Stimulated activated naive CD8-positive, alpha-beta T cell treated with anti-CD3 and anti-CD28 coated beads, Interleukin-15, amount 100 ng/mL, for 72 hours (primary cell): ENCODE data around the gene PADI2.

Experiments used
- ATAC-seq: fragments of 150-1000 bp; cut with Tn5 transposase; 2 replicates; pipeline ENCODE4 v1.10.0; 2021; ENCODE audit warnings: mild to moderate bottlenecking, moderate library complexity
- DNase-seq, 2 donors: peaks; one replicate each; pipeline ENCODE4 v3.0.0; 2021 to 2022
- H3K27ac Mint-ChIP-seq, 2 donors: one replicate each; pipeline ENCODE4 v1.8.0; 2022; ENCODE audit warnings: mild to moderate bottlenecking in 2 of 2, mixed read lengths in 2 of 2, moderate library complexity in 2 of 2
- H3K27me3 Mint-ChIP-seq: one replicate; pipeline ENCODE4 v1.8.0; 2022; ENCODE audit warnings: mixed read lengths
- H3K4me1 Mint-ChIP-seq: one replicate; pipeline ENCODE4 v1.8.0; 2022; ENCODE audit warnings: mild to moderate bottlenecking, mixed read lengths
- H3K4me3 Mint-ChIP-seq, 2 donors: one replicate each; pipeline ENCODE4 v1.8.0; 2022; ENCODE audit warnings: mild to moderate bottlenecking in 2 of 2, mixed read lengths in 2 of 2, moderate library complexity in 1 of 2
- H3K9me3 Mint-ChIP-seq, 2 donors: one replicate each; pipeline ENCODE4 v1.8.0; 2022; ENCODE audit warnings: mixed read lengths in 2 of 2

Gene PADI2

GRCh38 chr1:17084787-17085186 is 34.5 kb downstream of the PADI2 start:
- DNase-seq (no peak), ATAC-seq (no peak)
- Mint-ChIP-seq H3K4me3 (no peak overlapping the region), H3K9me3 (no peaks in the 10 kb centered on the region), H3K4me1 (no peaks in the 10 kb centered on the region), H3K27me3 (peaks cover 7% of the 10 kb centered on the region), H3K27ac (no peak overlapping the region)

- Mint-ChIP-seq H3K4me1 (no peaks in the 10 kb centered on the region), H3K27ac (no peak overlapping the region), H3K27me3 (peaks cover 7% of the 10 kb centered on the region), H3K4me3 (no peak overlapping the region), H3K9me3 (no peaks in the 10 kb centered on the region)
- DNase-seq (no peak), ATAC-seq (no peak)
Measured at GRCh38 chr1:17082761-17083160, 36.5 kb downstream of the PADI2 start.

GRCh38 chr1:17081439-17081838 is 37.8 kb downstream of the PADI2 start:
- Mint-ChIP-seq H3K4me3 (no peak overlapping the region), H3K27me3 (peaks cover 7% of the 10 kb centered on the region), H3K4me1 (no peaks in the 10 kb centered on the region), H3K27ac (no peak overlapping the region), H3K9me3 (no peaks in the 10 kb centered on the region)
- ATAC-seq (no peak), DNase-seq (no peak)

- no peak for DNase-seq
- Mint-ChIP-seq H3K9me3 (no peaks in the 10 kb centered on the region), H3K4me1 (no peaks in the 10 kb centered on the region), H3K4me3 (no peak overlapping the region), H3K27ac (no peak overlapping the region), H3K27me3 (peaks cover 7% of the 10 kb centered on the region)
- ATAC-seq, result no peak
Measured at GRCh38 chr1:17080880-17081279, 38.4 kb downstream of the PADI2 start.

- Mint-ChIP-seq H3K27me3 (peaks cover 6% of the 10 kb centered on the region), H3K4me3 (no peak overlapping the region), H3K27ac (no peak overlapping the region), H3K9me3 (no peaks in the 10 kb centered on the region), H3K4me1 (no peaks in the 10 kb centered on the region)
- DNase-seq, result no peak
- ATAC-seq, result no peak
Measured at GRCh38 chr1:17080085-17080759, 39.0 kb downstream of the PADI2 start.

- Mint-ChIP-seq H3K4me3 (no peak overlapping the region), H3K27me3 (no peaks in the 10 kb centered on the region), H3K9me3 (no peaks in the 10 kb centered on the region), H3K4me1 (no peaks in the 10 kb centered on the region), H3K27ac (no peak overlapping the region)
- DNase-seq (no peak), ATAC-seq (no peak)
Measured at GRCh38 chr1:17078991-17079868, 40.0 kb downstream of the PADI2 start.

GRCh38 chr1:17075470-17076255 is 43.6 kb downstream of the PADI2 start:
- Mint-ChIP-seq H3K27ac (no peak overlapping the region), H3K4me1 (no peaks in the 10 kb centered on the region), H3K4me3 (no peak overlapping the region), H3K27me3 (no peaks in the 10 kb centered on the region), H3K9me3 (no peaks in the 10 kb centered on the region)
- ATAC-seq (no peak), DNase-seq (no peak)

GRCh38 chr1:17071794-17072193 is 47.5 kb downstream of the PADI2 start:
- ATAC-seq (no peak), DNase-seq (no peak)

GRCh38 chr1:17070163-17070525 is 49.1 kb downstream of the PADI2 start:
- H3K4me3 Mint-ChIP-seq, result no peak overlapping the region
- H3K27ac Mint-ChIP-seq, result no peak overlapping the region
- peak; percentile 28 for ATAC-seq
- H3K27me3 Mint-ChIP-seq, result peaks cover 7% of the 10 kb centered on the region
- no peaks in the 10 kb centered on the region for H3K4me1 Mint-ChIP-seq
- DNase-seq, result no peak
- H3K9me3 Mint-ChIP-seq, result no peaks in the 10 kb centered on the region

More at GRCh38 chr1:17071794-17072193, 47.5 kb downstream of the PADI2 start:
- Mint-ChIP-seq H3K9me3 (no peaks in the 10 kb centered on the region), H3K4me3 (no peak overlapping the region), H3K27me3 (peaks cover 7% of the 10 kb centered on the region), H3K4me1 (no peaks in the 10 kb centered on the region), H3K27ac (no peak overlapping the region)

- Mint-ChIP-seq H3K9me3 (no peaks in the 10 kb centered on the region), H3K4me3 (no peak overlapping the region), H3K4me1 (no peaks in the 10 kb centered on the region), H3K27me3 (peaks cover 7% of the 10 kb centered on the region), H3K27ac (no peak overlapping the region)
- ATAC-seq (no peak), DNase-seq (no peak)
Measured at GRCh38 chr1:17069452-17070162, 49.6 kb downstream of the PADI2 start.

- DNase-seq (no peak), ATAC-seq (no peak)
- H3K4me3 Mint-ChIP-seq, result no peak overlapping the region
- H3K27ac Mint-ChIP-seq, result no peak overlapping the region
- no peaks in the 10 kb centered on the region for H3K9me3 Mint-ChIP-seq
- H3K27me3 Mint-ChIP-seq, result peaks cover 7% of the 10 kb centered on the region
- no peaks in the 10 kb centered on the region for H3K4me1 Mint-ChIP-seq
Measured at GRCh38 chr1:17068789-17069188, 50.5 kb downstream of the PADI2 start.

- H3K4me1 Mint-ChIP-seq, result peaks cover 4% of the 10 kb centered on the region
- no peak overlapping the region for H3K4me3 Mint-ChIP-seq
- no peak overlapping the region for H3K27ac Mint-ChIP-seq
- no peaks in the 10 kb centered on the region for H3K9me3 Mint-ChIP-seq
- no peak for ATAC-seq
- no peak for DNase-seq
- peaks cover 7% of the 10 kb centered on the region for H3K27me3 Mint-ChIP-seq
Measured at GRCh38 chr1:17067465-17068240, 51.6 kb downstream of the PADI2 start.

GRCh38 chr1:17067069-17067426 is 52.2 kb downstream of the PADI2 start:
- Mint-ChIP-seq H3K27me3 (peaks cover 12% of the 10 kb centered on the region), H3K9me3 (no peaks in the 10 kb centered on the region), H3K4me3 (no peak overlapping the region), H3K27ac (no peak overlapping the region), H3K4me1 (peaks cover 5% of the 10 kb centered on the region)
- no peak for ATAC-seq
- DNase-seq, result no peak

- no peak overlapping the region for H3K27ac Mint-ChIP-seq
- no peak for DNase-seq
- H3K4me1 Mint-ChIP-seq, result peaks cover 5% of the 10 kb centered on the region
- H3K4me3 Mint-ChIP-seq, result no peak overlapping the region
- H3K27me3 Mint-ChIP-seq, result peaks cover 17% of the 10 kb centered on the region
- H3K9me3 Mint-ChIP-seq, result no peaks in the 10 kb centered on the region
- no peak for ATAC-seq
Measured at GRCh38 chr1:17066361-17067068, 52.7 kb downstream of the PADI2 start.
